ENCODE measurements around the gene LMNA.

- TF ChIP-seq CTCF (IDR thresholded peaks at IDR 0.05; ENCODE audit: low read depth, low read length, poor library complexity, severe bottlenecking) (no peak), EZH2phosphoT487 (IDR thresholded peaks at IDR 0.05; ENCODE audit: borderline replicate concordance, low read length) (no peak)
Measured at GRCh38 chr1:156100205-156100995, 14.1 kb upstream of the LMNA start.
